Measurements from ENCODE around the gene ARHGAP28.

Gene ARHGAP28

GRCh38 chr18:6784046-6784445, 54.5 kb downstream of the ARHGAP28 start:
- peak overlapping the region; percentile 90 for H3K27ac ChIP-seq
- TF ChIP-seq ZFX (IDR thresholded peaks at IDR 0.05), result no peak
- TF ChIP-seq CTCF (conservative IDR thresholded peaks at IDR 0.05), result no peak

GRCh38 chr18:6785001-6785400, 55.5 kb downstream of the ARHGAP28 start:
- TF ChIP-seq CTCF (conservative IDR thresholded peaks at IDR 0.05) (no peak), ZFX (IDR thresholded peaks at IDR 0.05) (no peak)
- H3K27ac ChIP-seq, result no peak overlapping the region

- H3K27ac ChIP-seq, result no peak overlapping the region
- TF ChIP-seq CTCF (conservative IDR thresholded peaks at IDR 0.05) (no peak), ZFX (IDR thresholded peaks at IDR 0.05) (no peak)
These were observed 55.9 kb downstream of the ARHGAP28 start for GRCh38 chr18:6785411-6785810.

- no peak overlapping the region for H3K27ac ChIP-seq
- no peak for TF ChIP-seq CTCF (conservative IDR thresholded peaks at IDR 0.05)
These were observed 62.9 kb downstream of the ARHGAP28 start for GRCh38 chr18:6792391-6792790.

GRCh38 chr18:6793455-6793854, 63.9 kb downstream of the ARHGAP28 start:
- no peak overlapping the region for H3K27ac ChIP-seq
- TF ChIP-seq ZFX (IDR thresholded peaks at IDR 0.05), result no peak
- TF ChIP-seq CTCF (conservative IDR thresholded peaks at IDR 0.05), result no peak

GRCh38 chr18:6793986-6794385, 64.5 kb downstream of the ARHGAP28 start:
- no peak for TF ChIP-seq CTCF (conservative IDR thresholded peaks at IDR 0.05)
- TF ChIP-seq ZFX (IDR thresholded peaks at IDR 0.05), result no peak
- H3K27ac ChIP-seq, result no peak overlapping the region

- TF ChIP-seq ZFX (IDR thresholded peaks at IDR 0.05), result no peak
- TF ChIP-seq CTCF (conservative IDR thresholded peaks at IDR 0.05), result no peak
- no peak overlapping the region for H3K27ac ChIP-seq
These were observed 65.8 kb downstream of the ARHGAP28 start for GRCh38 chr18:6795307-6795706.

Data from C4-2B (cell line).